ENCODE data around the gene COG8. TPM values are rescaled to one million over a fixed set of nuclear protein-coding genes. Genes with fewer than 3 reads are reported as not detected.

COG8 gene
- total RNA-seq: 10 to 100 TPM; 26.8 to 50.6 (median 39.4) TPM

- ATAC-seq (ENCODE audit: low FRiP score) (peak; percentile 96), DNase-seq (ENCODE audit: low spot score) (peak; percentile 95)
- peak in 1 of 3 donors; percentile 64 for TF ChIP-seq CTCF (IDR thresholded peaks at IDR 0.05)
These were observed at the start of gene COG8, which contains the start of gene NIP7 for GRCh38 chr16:69339289-69340094. Gene COG8 (minus strand): TSS chr16:69339564. CDS start chr16:69339552, 12 bp downstream. Gene NIP7 (plus strand): TSS chr16:69339772. CDS start chr16:69339830, 58 bp downstream.

GRCh38 chr16:69386596-69386995 is 47.2 kb upstream of the COG8 start:
- no peak for TF ChIP-seq CTCF (IDR thresholded peaks at IDR 0.05)
- DNase-seq (ENCODE audit: low spot score) (no peak), ATAC-seq (ENCODE audit: low FRiP score) (no peak)

- DNase-seq (ENCODE audit: low spot score): no peak
- TF ChIP-seq CTCF (IDR thresholded peaks at IDR 0.05): no peak
- ATAC-seq (ENCODE audit: low FRiP score): no peak
These were observed 45.6 kb upstream of the COG8 start for GRCh38 chr16:69384974-69385373.

- DNase-seq (ENCODE audit: low spot score): no peak
- ATAC-seq (ENCODE audit: low FRiP score): no peak
- TF ChIP-seq CTCF (IDR thresholded peaks at IDR 0.05): no peak
These were observed 43.1 kb upstream of the COG8 start for GRCh38 chr16:69382421-69382820.

- no peak for DNase-seq (ENCODE audit: low spot score)
- TF ChIP-seq CTCF (IDR thresholded peaks at IDR 0.05): no peak
- ATAC-seq (ENCODE audit: low FRiP score): no peak
These were observed 41.9 kb upstream of the COG8 start for GRCh38 chr16:69381231-69381630.

GRCh38 chr16:69378760-69379159 is 39.4 kb upstream of the COG8 start:
- TF ChIP-seq CTCF (IDR thresholded peaks at IDR 0.05): no peak
- ATAC-seq (ENCODE audit: low FRiP score): no peak
- DNase-seq (ENCODE audit: low spot score): no peak

GRCh38 chr16:69378036-69378435 is 38.7 kb upstream of the COG8 start:
- no peak for DNase-seq (ENCODE audit: low spot score)
- no peak for TF ChIP-seq CTCF (IDR thresholded peaks at IDR 0.05)
- no peak for ATAC-seq (ENCODE audit: low FRiP score)
